HS-5 (cell line): ENCODE results near the gene HEYL.

ENCODE experiments used
- DNase-seq: peaks from one replicate; pipeline ENCODE4 v3.0.0-alpha.2; 2012; ENCODE audit warnings: low read depth

The HEYL gene

DNA sequence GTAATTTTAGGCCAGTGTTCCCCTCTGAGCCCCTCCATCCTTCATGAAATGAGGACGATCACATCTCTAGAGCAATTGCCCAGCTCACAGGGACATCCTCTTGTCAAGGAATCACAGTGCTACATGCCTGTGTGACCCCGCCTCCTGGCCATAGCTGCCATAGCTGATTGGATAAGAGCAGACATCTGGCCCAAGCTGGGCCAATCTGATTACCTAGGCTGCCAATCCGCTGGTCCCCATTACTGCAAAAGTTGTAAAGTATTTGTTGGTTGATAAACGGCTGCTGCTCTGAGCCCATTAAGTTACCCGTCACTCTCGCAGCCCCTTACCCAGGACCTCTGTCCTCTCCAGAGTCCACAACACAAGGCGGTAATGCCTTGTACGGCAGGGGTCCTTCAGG, 24.1 kb upstream of the HEYL start:
- no peak for DNase-seq

DNA sequence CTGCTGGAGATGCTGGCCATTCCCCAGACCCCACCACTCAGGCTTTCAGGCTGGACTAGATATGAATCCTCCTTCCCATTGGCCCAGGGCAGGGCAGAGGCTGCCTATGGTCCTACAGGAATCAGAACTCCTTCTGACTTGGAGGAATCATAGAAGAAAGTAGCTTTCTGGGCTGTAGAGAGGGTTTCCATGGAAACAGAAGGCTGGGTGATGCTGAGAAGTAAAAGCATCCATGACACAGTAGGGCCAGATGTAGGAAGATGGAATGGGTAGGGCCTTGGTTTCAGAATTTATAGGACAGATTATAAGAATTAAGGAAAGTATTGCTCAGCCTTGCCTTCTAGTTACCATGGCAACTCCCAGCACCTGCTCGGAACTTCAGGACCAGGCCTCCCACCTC, 23.4 kb upstream of the HEYL start:
- DNase-seq: no peak

DNA sequence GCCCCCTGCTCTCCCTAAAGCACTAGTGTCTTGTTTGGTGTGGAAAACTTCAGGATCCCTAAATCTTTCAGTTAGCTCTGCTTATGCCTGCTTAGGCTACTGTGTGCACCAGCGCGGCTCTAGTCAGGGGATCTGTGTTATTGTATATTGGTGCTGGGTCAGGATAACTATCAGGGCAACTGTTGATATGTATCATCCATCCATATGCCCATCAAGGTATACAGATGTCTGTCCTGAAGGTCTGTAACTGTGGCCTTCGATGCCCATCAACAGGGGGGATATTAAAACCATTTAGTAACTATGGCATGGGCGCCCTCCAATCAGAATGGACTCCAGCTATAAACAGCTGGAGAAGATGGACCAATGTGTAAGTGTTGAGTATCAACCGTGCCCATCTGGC, 20.1 kb upstream of the HEYL start:
- DNase-seq: no peak

DNA sequence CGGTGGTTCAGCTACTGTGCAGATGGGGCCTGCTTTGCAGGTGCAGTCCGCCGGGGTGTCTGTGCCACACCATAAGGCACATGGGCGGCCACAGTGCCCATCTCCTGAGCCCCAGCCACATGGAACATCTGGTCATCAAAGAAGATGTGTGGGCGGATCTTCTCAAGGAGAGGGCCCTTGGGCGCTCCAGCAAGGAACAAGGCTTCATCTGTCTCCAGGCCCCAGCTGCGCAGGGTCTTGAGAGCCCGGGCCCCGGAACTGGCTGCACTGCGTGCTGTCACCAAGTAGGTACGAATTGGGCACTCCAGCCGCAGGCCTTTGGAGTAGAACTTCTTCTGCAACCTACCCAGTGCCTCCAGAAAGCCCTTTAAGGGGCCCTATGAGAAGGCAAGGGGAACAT, 19.7 kb upstream of the HEYL start:
- no peak for DNase-seq

DNA sequence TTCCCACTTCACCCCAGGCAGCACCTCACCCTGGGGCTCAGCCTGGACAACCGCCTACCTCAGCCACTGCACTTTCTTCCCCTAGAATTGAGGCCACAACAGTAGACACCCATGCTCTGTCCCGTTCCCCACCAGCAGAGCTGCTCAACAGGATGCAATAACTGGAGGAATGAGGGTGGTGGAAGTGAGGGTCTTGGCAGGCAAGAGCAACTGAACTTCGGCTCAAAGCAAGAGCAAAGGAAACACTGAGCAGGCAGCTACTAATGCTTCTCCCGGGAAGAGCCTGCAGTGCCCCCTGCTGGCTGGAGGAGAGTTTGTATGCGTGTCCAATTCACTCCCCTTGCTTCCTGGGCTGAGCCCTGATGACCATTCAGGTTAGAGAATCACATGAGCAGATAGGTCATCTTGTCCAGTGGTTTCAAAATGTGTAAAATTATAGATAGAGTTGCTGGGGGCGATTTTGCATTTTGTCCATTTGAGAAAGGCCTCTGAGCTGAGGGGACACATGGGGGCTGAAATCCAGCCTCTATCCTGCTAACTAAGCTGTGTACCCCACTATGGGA, 18.6 kb upstream of the HEYL start:
- no peak for DNase-seq

DNA sequence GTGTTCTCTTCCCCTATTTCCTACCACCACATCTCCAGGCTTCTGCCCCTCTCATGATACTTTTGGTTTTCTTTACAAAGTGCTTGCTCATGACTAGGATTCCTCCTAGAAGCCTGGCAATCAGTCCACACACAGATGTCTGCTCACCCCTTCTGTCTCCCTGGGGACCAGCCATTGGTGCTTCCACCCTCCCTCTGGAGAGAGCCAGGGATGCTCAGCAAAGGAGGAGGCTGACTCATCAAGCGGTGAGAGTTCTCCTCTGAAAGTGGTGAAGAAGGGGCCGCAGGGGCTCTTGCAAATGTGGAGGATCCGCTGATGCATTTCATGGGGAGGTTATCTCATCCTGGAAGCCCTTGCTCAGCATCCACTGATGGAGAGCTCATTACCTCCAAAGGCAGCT, 18.0 kb upstream of the HEYL start:
- DNase-seq: no peak

DNA sequence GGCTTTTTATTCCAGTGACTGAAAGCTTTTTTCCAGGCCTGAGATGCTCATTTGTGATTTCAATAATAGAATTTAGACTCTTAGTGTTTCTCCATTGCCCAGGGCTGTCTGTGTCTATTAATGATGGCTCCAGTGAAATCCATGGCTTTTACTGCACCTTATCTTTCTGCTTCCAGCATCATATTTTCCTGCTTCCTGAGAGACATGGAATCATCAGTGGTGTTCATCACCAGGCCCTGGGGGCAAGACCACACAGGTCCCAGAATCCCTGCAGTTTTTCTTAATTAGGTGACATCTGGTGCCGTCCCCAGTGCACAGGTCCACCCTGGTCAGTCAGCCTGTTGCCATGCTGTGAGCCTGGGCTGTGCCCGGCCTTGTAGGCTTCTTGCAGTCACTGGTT, 16.9 kb upstream of the HEYL start:
- DNase-seq: no peak

DNA sequence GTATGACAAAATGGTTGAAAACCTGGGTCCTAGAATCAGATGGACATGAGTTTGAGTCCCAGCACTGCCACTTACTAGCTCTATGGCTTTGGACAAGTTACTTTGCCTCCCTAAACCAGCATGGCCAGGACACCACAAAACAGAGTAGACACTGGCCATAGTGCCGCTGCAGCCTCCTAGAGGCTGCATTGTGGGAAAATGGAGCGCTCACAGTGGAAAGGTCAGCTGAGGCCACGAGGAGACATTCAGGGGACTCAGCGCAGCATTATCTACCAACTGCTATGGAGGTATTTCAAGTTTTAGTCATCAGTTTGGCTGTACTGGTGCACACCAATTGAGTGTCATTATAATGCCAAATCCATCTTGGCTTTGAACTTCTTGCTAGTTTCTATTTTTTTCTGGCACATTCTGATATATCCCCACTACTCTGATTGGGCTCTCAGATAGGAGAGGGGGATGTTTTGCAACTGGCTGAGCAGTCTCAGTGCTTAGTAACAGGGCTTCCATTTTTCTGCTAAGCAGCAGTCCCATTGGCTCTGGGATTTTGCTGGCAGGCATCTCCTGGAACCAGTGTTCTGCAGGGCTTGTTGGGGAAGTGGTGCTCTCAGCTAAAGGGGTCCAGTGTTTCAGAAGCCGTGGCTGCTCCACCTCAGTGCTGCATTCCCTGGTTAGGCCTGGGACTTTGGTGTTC, 16.3 kb upstream of the HEYL start:
- no peak for DNase-seq

DNA sequence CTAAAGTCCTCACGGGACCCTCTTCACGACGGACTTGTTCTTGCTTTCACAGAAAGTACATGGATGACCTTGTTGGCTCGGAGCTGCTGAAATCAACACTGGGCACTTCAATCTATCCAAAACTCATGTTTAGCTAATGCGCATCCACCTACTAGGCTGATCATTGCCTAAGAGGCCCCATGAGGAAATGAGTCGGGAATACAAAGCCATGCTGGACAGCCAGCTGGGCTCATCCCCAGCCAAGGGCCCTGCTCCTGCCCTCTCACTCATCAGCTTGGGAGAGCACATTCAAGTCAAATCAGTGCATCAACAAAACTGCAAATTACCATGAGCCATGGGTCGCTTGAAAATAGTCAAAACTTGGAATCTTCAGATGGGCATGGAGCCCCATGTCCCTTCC, 14.8 kb upstream of the HEYL start:
- no peak for DNase-seq

DNA sequence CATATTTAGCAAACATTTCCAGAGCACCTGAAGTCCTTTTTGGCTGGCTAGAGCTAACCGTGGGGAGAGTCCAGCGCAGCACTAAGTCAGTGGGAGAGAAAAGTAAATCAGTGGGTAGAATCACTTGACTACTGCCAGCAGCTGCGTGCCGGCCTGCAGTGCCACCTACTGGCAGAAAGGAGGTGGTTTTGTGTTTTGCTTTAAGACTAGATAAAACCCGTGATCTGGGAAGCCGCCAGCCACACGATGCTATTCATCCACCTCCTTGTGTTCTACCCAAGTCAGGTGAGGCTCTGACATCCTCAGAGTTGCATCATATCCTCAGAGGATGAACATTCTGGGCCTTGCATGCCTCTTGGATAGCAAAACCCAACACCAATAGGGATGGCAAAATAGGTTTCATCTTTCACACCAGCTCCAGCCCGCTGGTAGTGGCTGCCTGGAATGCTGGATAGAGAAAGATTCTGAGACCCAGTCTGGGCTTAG, 14.1 kb upstream of the HEYL start:
- no peak for DNase-seq

DNA sequence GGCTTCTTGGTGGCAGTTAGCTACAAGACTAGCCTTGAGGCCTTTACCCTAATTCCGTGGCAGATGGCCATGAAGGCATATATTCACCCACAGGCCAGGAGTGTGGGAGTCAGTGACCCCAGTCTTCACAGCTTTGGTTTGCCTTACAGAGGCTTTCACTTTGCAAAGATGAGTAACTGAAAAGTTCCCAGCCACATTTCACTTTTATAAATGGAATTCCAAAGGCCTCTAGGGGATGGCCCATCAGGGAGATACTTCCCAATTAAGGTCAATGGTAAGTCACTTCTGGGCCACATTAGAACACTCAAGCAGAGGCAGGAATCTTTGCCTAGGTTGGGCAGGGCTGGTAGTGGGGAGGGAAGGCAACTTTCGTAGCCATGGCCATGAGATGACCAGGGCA, 13.1 kb upstream of the HEYL start:
- no peak for DNase-seq

DNA sequence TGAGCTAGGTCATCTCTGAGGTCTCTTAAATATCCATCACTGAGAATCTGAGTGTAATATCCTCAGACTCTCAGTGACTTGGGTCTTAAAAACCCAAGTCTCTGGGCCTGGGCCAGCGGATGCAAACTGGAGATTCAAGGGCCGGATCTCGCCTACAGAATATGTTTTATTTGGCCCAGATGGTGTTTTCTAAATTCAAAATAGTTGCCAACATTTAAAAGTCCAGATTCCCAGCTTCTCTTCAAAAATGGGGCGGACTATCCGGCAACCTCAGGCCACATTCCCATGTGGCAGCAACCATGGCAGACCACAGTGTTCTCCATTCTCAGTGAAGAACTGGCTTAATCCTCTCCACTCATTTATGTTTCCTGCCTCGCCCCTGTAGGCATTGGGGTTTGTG, 12.7 kb upstream of the HEYL start:
- DNase-seq: no peak

DNA sequence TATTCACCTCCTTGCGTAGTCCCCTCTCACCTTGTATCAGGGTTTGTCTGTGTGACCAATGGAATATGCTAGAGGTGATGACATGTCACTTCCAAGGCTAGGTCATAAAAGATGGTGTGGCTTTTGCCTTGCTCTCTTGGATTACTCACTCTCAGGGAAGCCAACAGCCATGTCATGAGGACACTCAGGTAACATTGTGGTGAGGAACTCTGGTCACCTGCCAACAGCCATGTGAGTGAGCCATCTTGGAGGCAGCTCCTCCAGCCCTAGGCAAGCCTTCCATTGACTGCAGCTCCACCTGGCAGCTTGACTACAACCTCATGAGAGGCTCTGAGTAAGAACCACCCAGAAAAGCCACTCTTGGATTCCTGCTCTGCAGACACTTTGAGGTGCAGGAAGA, 11.0 kb upstream of the HEYL start:
- DNase-seq: no peak

DNA sequence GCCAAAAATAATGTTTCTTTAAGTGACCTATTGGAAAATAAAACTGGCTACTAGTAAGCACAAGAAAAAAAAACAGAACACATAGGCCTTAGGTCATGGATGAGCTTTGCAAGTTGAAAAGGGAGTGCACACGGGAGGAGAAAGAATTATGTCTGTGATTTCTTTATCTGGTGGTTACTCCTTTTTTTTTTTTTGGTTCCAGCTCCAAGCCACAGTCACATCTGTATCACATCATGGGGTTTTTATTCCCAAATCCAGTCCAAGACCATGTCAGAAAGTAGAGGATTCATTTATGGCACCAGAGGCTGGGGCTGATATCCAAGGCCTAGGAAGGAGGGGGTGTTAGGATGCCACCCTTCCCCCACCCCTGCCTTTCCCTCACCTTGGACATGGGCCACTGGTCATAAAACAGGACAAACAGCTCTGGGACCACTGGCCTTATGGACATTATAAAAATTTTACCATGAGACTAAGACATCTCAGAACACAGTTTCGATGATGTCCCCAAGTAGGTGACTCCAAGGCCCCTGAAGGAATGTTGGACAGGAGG, 10.3 kb upstream of the HEYL start:
- DNase-seq: no peak

DNA sequence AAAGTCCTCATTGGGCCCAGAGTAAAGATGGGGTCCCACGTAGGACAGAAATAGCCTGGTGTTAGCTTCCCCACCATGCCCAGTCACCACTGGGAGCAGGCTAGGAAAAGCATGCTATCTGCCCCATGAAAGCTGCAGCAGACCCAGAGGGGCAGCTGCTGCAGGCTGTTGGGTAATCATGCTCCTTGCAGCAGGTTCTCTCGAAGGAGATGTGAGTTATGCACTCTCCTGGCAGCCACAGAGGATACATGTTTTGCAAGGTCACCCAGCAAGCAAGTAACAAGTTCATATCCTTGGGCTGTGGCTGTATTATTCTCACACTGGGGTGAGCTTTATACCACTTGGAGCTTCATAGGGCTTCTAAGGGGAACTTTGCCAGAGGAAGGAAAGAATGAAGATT, 9.1 kb upstream of the HEYL start:
- DNase-seq: no peak

DNA sequence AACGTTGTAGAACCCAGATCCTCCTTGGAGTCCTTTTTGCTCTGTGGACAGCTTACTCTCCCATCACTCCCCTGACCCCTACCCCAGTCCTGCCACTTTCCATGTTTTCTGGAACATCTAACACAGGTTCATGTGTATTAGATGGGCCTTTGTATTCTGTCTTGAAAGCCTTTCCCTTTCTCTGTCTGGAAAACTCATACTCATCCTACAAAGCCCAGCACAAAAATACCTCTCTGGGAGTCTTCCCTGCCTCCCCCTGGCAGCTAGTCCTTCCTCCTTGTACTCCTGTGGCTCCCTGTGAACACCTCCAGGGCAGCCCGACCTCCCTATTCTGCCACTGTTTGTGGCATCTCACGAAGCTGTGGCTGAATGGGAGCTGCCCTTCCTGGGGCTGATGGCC, 7.8 kb upstream of the HEYL start:
- DNase-seq: no peak

DNA sequence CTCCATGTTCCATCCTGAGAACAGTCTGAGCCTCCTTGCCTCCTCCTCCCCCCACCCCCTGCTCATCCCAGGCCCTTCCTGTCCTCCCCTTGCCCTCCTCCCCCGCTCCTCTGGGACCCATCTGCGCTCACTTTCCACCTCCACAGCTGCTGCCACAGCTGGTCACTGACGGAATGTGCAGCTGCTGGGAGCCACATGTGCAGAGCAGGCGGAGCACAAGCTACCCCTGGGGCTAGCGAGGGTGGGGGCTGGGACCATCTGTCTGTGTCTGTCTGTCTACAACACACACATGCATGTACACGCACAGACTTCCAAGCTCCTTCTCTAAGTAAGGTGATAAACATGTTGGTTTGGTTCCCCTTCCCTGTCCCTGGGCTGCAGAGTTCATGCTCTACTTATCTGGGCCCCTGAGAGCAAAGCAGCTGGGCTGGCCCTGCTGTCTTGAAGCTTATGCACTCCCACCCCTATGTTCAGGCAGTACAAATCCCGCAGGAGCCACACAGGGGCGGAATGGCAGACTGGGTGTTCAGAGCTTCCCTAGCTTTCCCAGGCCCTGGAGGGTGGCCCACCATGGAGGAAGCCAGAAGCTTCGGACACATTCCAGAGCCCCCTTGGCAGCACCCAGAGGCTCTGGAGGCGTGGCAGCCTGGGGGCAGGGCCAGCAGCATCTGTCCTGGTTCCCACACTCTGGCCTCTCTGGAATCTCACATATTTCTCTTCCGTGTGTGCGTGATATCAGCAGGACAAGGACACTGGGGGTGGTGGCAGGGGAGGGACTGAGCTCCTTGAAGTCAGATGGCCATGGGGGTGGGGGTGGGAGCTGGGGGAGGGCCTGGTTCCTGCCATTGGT, 7.0 kb upstream of the HEYL start:
- DNase-seq: no peak

DNA sequence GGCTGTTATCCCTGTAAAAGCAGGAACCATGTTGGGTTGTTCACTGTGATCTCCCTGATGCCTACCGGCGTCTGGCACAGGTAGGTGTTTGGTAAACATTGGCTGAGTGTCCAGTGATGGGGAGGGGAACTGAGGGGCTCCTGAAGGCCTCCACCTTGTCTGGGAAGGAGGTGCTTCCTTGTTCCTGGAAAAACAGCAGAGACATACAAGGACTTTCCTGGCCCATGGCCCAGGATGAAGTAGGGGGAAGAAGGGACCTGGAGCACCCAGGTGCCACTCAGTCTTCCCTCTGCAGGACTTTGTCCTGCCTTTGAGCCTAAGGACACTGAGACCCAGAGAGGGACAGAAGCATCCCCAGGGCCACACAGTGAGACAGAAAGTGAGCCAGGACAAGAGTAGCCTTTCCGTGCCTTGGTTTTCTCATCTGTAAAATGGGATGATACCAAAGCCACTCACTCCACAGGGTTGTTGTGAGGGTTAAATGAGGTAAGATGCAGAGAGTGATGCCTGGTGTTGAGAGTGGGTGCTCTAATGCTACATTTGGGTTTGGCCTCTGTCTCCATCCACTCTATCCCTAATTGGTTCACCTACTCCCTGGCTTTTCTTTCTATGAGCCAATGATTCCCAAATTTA, 6.1 kb upstream of the HEYL start:
- no peak for DNase-seq

DNA sequence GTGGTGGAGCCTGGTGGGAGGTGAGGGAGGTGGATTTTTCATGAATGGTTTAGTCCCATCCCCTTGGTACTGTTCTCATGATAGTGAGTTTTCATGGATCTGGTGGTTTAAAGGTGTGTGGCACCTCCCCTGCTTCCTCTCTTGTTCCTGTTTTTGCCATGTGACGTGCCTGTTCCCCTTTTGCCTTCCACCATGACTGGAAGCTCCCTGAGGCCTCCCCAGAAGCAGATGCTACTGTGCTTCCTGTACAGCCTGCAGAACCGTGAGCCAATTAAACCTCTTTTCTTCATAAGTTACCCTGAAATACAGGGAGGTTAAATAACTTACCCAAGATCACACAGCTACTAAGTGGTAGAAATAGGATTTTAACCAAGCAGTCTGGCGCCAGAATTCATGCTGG, 4.3 kb upstream of the HEYL start:
- no peak for DNase-seq

DNA sequence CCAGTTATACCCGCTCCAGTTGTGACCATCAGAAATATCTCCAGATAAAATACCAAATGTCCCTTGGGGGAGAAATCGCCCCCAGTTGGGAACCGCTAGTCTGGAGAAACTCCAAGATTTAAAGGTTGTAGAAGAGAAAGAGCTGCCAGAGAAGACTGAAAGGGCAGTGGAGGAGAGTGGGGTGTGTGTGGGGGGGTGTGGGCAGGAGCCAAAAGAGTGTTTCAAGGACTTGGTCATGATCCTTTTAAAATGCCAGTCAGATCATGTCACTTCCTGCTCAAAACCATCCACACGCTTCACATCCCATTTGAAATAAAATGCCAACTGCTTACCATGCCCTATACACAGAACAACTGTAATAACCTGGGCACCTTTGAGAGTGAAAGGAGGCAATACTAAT, 3.4 kb upstream of the HEYL start:
- DNase-seq: no peak

DNA sequence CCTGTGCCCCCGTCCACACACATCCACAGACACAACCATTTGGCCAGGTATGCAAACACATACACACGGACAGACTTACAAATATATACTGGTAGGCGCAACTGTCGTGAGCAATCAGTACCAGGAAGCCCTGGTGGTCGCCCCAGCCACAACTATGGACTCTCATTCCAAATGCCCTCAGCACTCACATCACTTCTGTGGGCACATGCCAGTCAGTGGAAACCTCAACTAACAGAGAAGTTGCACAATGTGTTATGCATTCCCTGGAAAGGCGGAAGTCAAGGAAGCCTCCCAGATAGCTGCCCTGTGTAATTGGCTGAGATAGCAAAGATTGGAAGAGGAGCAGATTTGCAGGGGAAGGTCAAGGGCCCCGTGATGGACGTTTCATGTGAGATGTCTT, 1.4 kb upstream of the HEYL start:
- no peak for DNase-seq

DNA sequence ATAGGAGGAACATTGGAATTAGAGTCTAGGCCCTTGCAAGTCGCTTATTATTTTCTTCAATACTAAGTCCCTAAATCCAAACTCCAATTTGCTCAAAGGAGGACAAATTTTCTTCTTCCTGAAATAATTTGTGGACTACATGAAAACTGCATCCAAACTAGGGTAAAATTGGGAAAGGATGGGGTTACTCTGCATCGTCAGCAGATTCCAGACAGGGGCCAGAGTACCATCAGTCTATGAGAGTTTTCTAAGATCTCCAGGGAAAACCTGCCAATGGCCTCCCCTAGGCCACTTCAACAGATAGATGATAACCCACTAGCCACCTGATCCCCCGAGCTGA, 508 bp downstream of the HEYL start:
- no peak for DNase-seq

DNA sequence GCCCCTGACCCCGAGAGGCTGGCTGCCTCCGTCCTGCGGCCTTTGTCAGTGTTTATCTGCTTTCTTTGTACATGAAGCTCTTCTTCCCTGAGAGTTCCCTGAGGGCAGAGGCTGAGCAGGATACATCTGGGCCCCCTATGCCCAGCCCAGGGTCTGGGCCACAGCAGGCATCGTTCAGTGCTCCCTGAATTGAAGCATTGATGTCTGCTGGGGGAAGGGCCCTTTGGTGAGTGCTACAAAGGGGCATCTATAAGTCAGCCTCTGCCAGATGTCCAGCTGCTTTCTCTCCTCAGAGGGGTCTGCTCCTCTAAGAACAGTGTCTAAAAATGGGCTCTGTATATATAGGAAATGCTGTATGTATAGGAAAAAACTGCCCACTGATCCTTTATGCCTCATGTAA, 2.1 kb downstream of the HEYL start:
- DNase-seq: no peak
